Measurements from ENCODE around the gene ZNF333. TPM values are rescaled to one million over a fixed set of nuclear protein-coding genes. Genes with fewer than 3 reads are reported as not detected.

ZNF333 gene
- total RNA-seq, 3 donors from 2014 or later: 8.7 to 25.9 (median 10.7) TPM

GRCh38 chr19:14678199-14678598, 11.6 kb upstream of the ZNF333 start:
- no peak overlapping the region for H3K4me3 ChIP-seq
- H3K36me3 ChIP-seq (ENCODE audit: low read depth): no peaks in the 10 kb centered on the region
- DNase-seq (no peak), ATAC-seq (no peak)
- intact Hi-C loops (cut with DNase I, micrococcal nuclease): no loop called here
- TF ChIP-seq, protein P1, sequence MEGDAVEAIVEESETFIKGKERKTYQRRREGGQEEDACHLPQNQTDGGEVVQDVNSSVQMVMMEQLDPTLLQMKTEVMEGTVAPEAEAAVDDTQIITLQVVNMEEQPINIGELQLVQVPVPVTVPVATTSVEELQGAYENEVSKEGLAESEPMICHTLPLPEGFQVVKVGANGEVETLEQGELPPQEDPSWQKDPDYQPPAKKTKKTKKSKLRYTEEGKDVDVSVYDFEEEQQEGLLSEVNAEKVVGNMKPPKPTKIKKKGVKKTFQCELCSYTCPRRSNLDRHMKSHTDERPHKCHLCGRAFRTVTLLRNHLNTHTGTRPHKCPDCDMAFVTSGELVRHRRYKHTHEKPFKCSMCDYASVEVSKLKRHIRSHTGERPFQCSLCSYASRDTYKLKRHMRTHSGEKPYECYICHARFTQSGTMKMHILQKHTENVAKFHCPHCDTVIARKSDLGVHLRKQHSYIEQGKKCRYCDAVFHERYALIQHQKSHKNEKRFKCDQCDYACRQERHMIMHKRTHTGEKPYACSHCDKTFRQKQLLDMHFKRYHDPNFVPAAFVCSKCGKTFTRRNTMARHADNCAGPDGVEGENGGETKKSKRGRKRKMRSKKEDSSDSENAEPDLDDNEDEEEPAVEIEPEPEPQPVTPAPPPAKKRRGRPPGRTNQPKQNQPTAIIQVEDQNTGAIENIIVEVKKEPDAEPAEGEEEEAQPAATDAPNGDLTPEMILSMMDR (IDR thresholded peaks at IDR 0.05): no peak
- no peaks in the 10 kb centered on the region for H3K4me1 ChIP-seq (ENCODE audit: low read depth)
- no peaks in the 10 kb centered on the region for H3K9me3 ChIP-seq

GRCh38 chr19:14682084-14682483, 7.8 kb upstream of the ZNF333 start:
- DNase-seq (no peak), ATAC-seq (no peak)
- Histone ChIP-seq H3K36me3 (ENCODE audit: low read depth) (no peaks in the 10 kb centered on the region), H3K4me3 (no peak overlapping the region), H3K4me1 (ENCODE audit: low read depth) (no peaks in the 10 kb centered on the region), H3K9me3 (no peaks in the 10 kb centered on the region)
- TF ChIP-seq, protein P1 (IDR thresholded peaks at IDR 0.05): no peak
- intact Hi-C loops (cut with DNase I, micrococcal nuclease): no loop called here

- intact Hi-C loops (cut with DNase I, micrococcal nuclease): no loop called here
- Histone ChIP-seq H3K4me3 (no peak overlapping the region), H3K36me3 (ENCODE audit: low read depth) (no peaks in the 10 kb centered on the region), H3K9me3 (no peaks in the 10 kb centered on the region), H3K4me1 (ENCODE audit: low read depth) (no peaks in the 10 kb centered on the region)
- DNase-seq (no peak), ATAC-seq (peak; percentile 25)
- TF ChIP-seq, protein P1 (IDR thresholded peaks at IDR 0.05): no peak
Measured at GRCh38 chr19:14683439-14683838, 6.4 kb upstream of the ZNF333 start.

DNA sequence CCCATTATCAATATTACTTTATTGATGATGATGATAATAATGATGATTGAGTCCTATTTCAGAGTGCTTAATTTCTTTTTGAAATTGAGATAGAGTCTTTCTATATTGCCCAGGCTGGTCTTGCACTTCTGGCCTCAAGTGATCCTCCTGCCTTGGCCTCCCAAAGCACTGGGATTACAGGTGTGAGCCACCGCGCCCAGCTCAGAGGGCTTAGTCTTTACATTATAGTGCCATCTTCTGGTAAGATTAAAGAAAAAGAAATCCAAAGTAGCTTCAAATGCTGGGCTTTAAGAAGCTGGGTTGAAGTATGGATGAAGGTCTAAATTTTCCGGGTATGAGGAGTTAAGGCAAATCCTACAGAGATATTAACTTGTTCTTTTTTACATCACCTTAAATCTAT, 3.4 kb upstream of the ZNF333 start:
- no peak overlapping the region for H3K4me3 ChIP-seq
- ATAC-seq (no peak), DNase-seq (peak in 1 of 3 donors; percentile 21)
- H3K36me3 ChIP-seq (ENCODE audit: low read depth): no peaks in the 10 kb centered on the region
- H3K4me1 ChIP-seq (ENCODE audit: low read depth): peaks cover 8% of the 10 kb centered on the region
- intact Hi-C loops (cut with DNase I, micrococcal nuclease): loop anchor here in 1 of 2 donors (5.0 kb wide), 1 partner anchor 114 kb away; the partner anchor contains the start of gene NDUFB7
- TF ChIP-seq, protein P1 (IDR thresholded peaks at IDR 0.05): no peak
- no peaks in the 10 kb centered on the region for H3K9me3 ChIP-seq

DNA sequence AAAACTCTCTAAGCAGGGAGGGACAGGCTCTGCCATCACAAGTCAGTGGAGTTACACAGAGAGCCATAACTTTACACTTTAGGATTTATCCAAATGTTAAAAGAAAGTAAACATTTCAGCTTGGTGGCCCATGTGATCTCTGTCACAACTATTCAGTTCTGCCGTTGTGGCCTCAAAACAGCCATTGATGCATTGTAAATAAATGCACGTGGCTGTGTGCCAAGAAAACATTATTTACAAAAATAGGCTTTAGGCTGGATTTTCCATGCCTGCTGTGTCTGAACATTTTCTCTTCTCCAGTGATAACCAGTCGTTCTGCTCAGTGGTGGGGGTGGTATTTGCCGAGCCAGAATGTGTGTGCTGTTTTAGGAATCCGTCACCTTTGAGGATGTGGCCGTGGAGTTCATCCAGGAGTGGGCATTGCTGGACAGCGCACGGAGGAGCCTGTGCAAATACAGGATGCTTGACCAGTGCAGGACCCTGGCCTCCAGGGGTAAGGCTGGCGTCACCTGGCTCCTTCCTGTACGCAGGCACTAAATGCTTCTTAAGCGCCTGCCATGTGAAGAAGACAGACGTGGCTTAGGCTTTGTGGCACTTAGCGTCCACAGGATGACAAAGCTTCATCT, 4.9 kb downstream of the ZNF333 start:
- DNase-seq (no peak), ATAC-seq (no peak)
- Histone ChIP-seq H3K4me3 (no peak overlapping the region), H3K4me1 (ENCODE audit: low read depth) (peaks cover 8% of the 10 kb centered on the region), H3K9me3 (no peaks in the 10 kb centered on the region), H3K36me3 (ENCODE audit: low read depth) (no peaks in the 10 kb centered on the region)
- TF ChIP-seq, protein P1 (IDR thresholded peaks at IDR 0.05): no peak
- intact Hi-C loops (cut with DNase I, micrococcal nuclease): loop anchor here in 1 of 2 donors (10.0 kb wide), 1 partner anchor 120 kb away; the partner anchor contains the start of gene NDUFB7

Data from mucosa of descending colon (tissue), 3 donors.